DOHH2 (cell line): ENCODE measurements around the gene IL12A.

Experiments
- CTCF ChIP-seq: fragments of 200-600 bp; sonication (generic); IDR thresholded peaks from one replicate; pipeline ENCODE4 v1.5.1; 2014; ENCODE audit warnings: antibody characterized with exemption, mild to moderate bottlenecking, low read depth, low read length; ENCODE audit not compliant: poor library complexity, severe bottlenecking
- EZH2phosphoT487 ChIP-seq: fragments of 200-600 bp; sonication (generic); IDR thresholded peaks from 2 replicates; pipeline ENCODE4 v1.6.1; 2017; ENCODE audit warnings: borderline replicate concordance, mild to moderate bottlenecking, antibody characterized with exemption, low read length, moderate library complexity, mixed read lengths

DNA sequence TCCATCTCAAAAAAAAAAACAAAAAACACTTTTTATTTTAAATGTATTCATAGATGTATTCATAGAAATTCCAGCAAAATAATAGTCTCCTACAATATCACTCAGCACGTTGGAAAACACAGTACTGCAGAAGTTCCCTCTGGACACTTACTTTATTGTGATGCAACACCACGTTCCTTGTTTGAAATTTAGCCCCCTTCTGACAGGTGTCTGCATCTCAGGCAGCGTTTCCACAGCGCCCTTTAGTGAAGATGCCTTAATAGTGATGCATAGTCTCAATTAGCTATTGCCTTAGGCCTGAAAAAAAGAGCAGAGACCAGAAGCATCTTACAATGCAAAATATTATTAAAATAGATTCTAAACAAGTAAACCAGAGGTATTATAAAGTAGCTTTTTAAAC is 20.3 kb downstream of the IL12A start:
- TF ChIP-seq CTCF: no peak
- TF ChIP-seq EZH2phosphoT487: no peak
